T-helper 2 cell (primary cell): Measurements from ENCODE around the gene PTPN3.

Experiments used
- DNase-seq, 5 experiments: peaks; one replicate each; pipeline versions ENCODE4 v3.0.0 to v3.0.0-alpha.2; 2012 to 2022

Gene PTPN3

GRCh38 chr9:109500421-109500974 lies 2.4 kb upstream of the PTPN3 start:
- no peak for DNase-seq

GRCh38 chr9:109499631-109500410 lies 1.7 kb upstream of the PTPN3 start:
- no peak for DNase-seq

- DNase-seq, result no peak
These were observed 1.1 kb upstream of the PTPN3 start for GRCh38 chr9:109499093-109499630.

- no peak for DNase-seq
These were observed 617 bp downstream of the PTPN3 start for GRCh38 chr9:109497226-109498153.

- no peak for DNase-seq
These were observed 1.3 kb downstream of the PTPN3 start for GRCh38 chr9:109496841-109497225.

GRCh38 chr9:109496218-109496617 lies 1.9 kb downstream of the PTPN3 start:
- no peak for DNase-seq

GRCh38 chr9:109493648-109494047 lies 4.5 kb downstream of the PTPN3 start:
- no peak for DNase-seq

- DNase-seq, result no peak
These were observed 6.5 kb downstream of the PTPN3 start for GRCh38 chr9:109491590-109491989.

- no peak for DNase-seq
These were observed 9.2 kb downstream of the PTPN3 start for GRCh38 chr9:109488791-109489492.

- no peak for DNase-seq
These were observed 9.8 kb downstream of the PTPN3 start for GRCh38 chr9:109488351-109488750.

- no peak for DNase-seq
These were observed 10.9 kb downstream of the PTPN3 start for GRCh38 chr9:109487247-109487646.

GRCh38 chr9:109483744-109484429 lies 14.2 kb downstream of the PTPN3 start:
- no peak for DNase-seq

- DNase-seq, result no peak
These were observed 15.7 kb downstream of the PTPN3 start for GRCh38 chr9:109482391-109482916.

GRCh38 chr9:109481856-109482255 lies 16.3 kb downstream of the PTPN3 start:
- no peak for DNase-seq

- peak in 1 of 5 experiments; percentile 57 for DNase-seq
These were observed 18.3 kb downstream of the PTPN3 start for GRCh38 chr9:109479822-109480221.

GRCh38 chr9:109478665-109479380 lies 19.3 kb downstream of the PTPN3 start:
- DNase-seq, result no peak

GRCh38 chr9:109478051-109478563 lies 20.0 kb downstream of the PTPN3 start:
- DNase-seq, result no peak

GRCh38 chr9:109477258-109478050 lies 20.7 kb downstream of the PTPN3 start:
- DNase-seq, result no peak

GRCh38 chr9:109476642-109477257 lies 21.4 kb downstream of the PTPN3 start:
- DNase-seq, result no peak
